HepG2 (cell line): ENCODE data around the gene ZNRF3. TPM values are rescaled to one million over a fixed set of nuclear protein-coding genes. Genes with fewer than 3 reads are reported as not detected.

Experiments
- DPF2 ChIP-seq: sonication (generic); formaldehyde crosslinking; IDR thresholded peaks from 2 replicates; pipeline ENCODE4 v1.4.0; 2020; ENCODE audit warnings: mild to moderate bottlenecking, low read depth, missing genetic modification reagents, borderline replicate concordance
- EEA1 ChIP-seq: sonication (generic); formaldehyde crosslinking; IDR thresholded peaks from 2 replicates; pipeline ENCODE4 v1.5.1; 2020; ENCODE audit warnings: mild to moderate bottlenecking, missing genetic modification reagents, borderline replicate concordance
- HOXA3 ChIP-seq: sonication (generic); formaldehyde crosslinking; IDR thresholded peaks from 2 replicates; pipeline ENCODE4 v1.5.0; 2020; ENCODE audit warnings: missing genetic modification reagents
- HOXD1 ChIP-seq: sonication (generic); formaldehyde crosslinking; IDR thresholded peaks from 2 replicates; pipeline ENCODE4 v1.5.0; 2020; ENCODE audit warnings: missing genetic modification reagents
- KDM3A ChIP-seq: IDR thresholded peaks from 2 replicates; pipeline ENCODE4 v1.6.1; 2018; ENCODE audit warnings: low read depth, missing compliant biosample characterization
- MTF2 ChIP-seq: sonication (generic); formaldehyde crosslinking; IDR thresholded peaks from 2 replicates; pipeline ENCODE4 v1.5.0; 2020; ENCODE audit warnings: missing genetic modification reagents, borderline replicate concordance
- PCBP2 ChIP-seq: fragments of 200-400 bp; formaldehyde crosslinking; optimal IDR thresholded peaks from 2 replicates; pipeline ENCODE3; 2018; ENCODE audit warnings: low read length, low read depth; ENCODE audit not compliant: poor library complexity, severe bottlenecking
- SAP130 ChIP-seq: IDR thresholded peaks from 2 replicates; pipeline ENCODE4 v1.6.1; 2016; ENCODE audit warnings: low read depth
- TCF7 ChIP-seq: sonication (generic); IDR thresholded peaks from 2 replicates; pipeline ENCODE4 v1.6.1; 2016; ENCODE audit warnings: antibody characterized with exemption, low read depth
- TCF7L2 ChIP-seq: IDR thresholded peaks from 2 replicates; pipeline ENCODE4 v1.6.1; 2011; ENCODE audit warnings: mild to moderate bottlenecking, low read depth, low read length, moderate library complexity
- ZKSCAN1 ChIP-seq: fragments of 150-350 bp; IDR thresholded peaks from 2 replicates; pipeline ENCODE4 v1.6.1; 2014; ENCODE audit warnings: low read length
- ZNF615 ChIP-seq: sonication (generic); formaldehyde crosslinking; IDR thresholded peaks from 2 replicates; pipeline ENCODE4 v1.5.0; 2020; ENCODE audit warnings: mild to moderate bottlenecking, missing genetic modification reagents, borderline replicate concordance
- ZNF674 ChIP-seq: sonication (generic); formaldehyde crosslinking; IDR thresholded peaks from 2 replicates; pipeline ENCODE4 v1.5.0; 2020; ENCODE audit warnings: low read depth, mild to moderate bottlenecking, missing genetic modification reagents
- ZNF713 ChIP-seq: sonication (generic); formaldehyde crosslinking; IDR thresholded peaks from 2 replicates; pipeline ENCODE4 v1.4.0; 2020; ENCODE audit warnings: mild to moderate bottlenecking, missing genetic modification reagents
- polyA plus RNA-seq, 8 experiments: library from polyadenylated mRNA; depleted of rRNA in 3 of 8; stranded (reverse) in 7 of 8; unstranded in 1 of 8; fragments of >200 nt; fragmentation: Illumina TruSeq in 4 of 8; extraction: Trizol in 4 of 8; gene quantifications; 2 replicates each; pipeline versions ENCODE4 v1.2.1 to v1.2.3, GENCODE V29; 2011 to 2016; ENCODE audit warnings: low read depth in 4 of 8, missing spikeins in 1 of 8, mixed read lengths in 1 of 8; ENCODE audit not compliant: insufficient read depth in 1 of 8
- total RNA-seq, 5 experiments: library from RNA; depleted of rRNA; stranded (reverse); fragments of >200 nt; fragmentation: Illumina TruSeq; extraction: Trizol; gene quantifications; 2 replicates each; pipeline ENCODE4 v1.2.3, GENCODE V29; 2016; ENCODE audit warnings: low read depth in 1 of 5
- TF ChIP-seq, protein P1 (sequence below): sonication (generic); formaldehyde crosslinking; IDR thresholded peaks from 2 replicates; pipeline ENCODE4 v1.4.0; 2020; ENCODE audit warnings: mild to moderate bottlenecking, missing genetic modification reagents
- TF ChIP-seq, protein P2 (sequence below): sonication (generic); formaldehyde crosslinking; IDR thresholded peaks from 2 replicates; pipeline ENCODE4 v1.4.0; 2020; ENCODE audit warnings: missing genetic modification reagents, borderline replicate concordance
- TF ChIP-seq, protein P3 (sequence below): IDR thresholded peaks from 2 replicates; pipeline ENCODE4 v1.4.0; 2020; ENCODE audit warnings: mild to moderate bottlenecking, missing genetic modification reagents
- TF ChIP-seq, protein P4 (sequence below): sonication (generic); formaldehyde crosslinking; IDR thresholded peaks from 2 replicates; pipeline ENCODE4 v1.4.0; 2020; ENCODE audit warnings: missing genetic modification reagents, mild to moderate bottlenecking, borderline replicate concordance

ZNRF3 gene
- total and polyA plus RNA-seq, 2 of the 13 experiments (the other 11 are each of a cell fraction or from before 2014, with no cell fraction given) = 20.3 to 36.7 TPM

DNA sequence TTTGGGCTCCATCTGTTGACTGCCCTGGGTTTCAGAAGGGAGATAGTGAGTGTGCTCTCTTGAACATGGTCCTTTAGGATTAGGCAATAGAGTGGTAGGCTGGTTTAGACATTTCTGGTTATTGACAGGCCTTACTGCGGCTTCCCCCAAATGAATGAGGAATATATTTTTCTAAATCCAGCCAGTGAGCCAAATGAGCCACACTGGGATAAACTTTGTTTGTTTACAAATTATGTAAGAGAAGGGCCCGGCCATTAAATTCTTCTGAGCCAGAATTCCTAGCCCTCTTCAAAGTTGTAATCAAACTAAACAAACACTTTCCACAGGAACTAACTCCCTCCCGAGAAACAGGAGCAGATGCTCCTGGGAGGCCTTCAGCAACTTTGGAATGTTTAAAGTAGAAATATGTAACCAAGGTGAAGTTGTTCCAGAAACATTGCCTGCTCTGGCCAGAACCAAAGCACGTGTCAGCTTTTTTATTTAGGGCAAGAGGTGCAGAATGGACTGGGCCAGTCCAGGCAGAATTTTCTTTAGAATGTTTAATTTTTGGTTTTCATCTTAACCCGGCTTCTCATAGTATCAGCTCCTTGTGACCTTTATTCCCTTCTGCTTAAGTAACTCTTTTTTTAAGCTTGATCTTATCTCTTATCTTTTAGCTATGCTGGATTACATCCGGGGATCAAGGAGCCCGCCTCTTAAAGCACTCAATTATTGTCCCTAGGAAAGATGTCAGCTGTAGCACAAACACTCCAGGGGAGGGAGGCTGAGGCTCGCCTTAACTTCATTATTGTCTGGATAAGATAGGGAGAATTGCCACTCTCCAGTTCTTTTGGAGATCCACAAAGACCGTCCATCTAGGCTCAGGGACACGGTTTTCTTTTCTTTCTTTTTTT is 28.7 kb downstream of the ZNRF3 start (continued):
- TF ChIP-seq, protein P1, sequence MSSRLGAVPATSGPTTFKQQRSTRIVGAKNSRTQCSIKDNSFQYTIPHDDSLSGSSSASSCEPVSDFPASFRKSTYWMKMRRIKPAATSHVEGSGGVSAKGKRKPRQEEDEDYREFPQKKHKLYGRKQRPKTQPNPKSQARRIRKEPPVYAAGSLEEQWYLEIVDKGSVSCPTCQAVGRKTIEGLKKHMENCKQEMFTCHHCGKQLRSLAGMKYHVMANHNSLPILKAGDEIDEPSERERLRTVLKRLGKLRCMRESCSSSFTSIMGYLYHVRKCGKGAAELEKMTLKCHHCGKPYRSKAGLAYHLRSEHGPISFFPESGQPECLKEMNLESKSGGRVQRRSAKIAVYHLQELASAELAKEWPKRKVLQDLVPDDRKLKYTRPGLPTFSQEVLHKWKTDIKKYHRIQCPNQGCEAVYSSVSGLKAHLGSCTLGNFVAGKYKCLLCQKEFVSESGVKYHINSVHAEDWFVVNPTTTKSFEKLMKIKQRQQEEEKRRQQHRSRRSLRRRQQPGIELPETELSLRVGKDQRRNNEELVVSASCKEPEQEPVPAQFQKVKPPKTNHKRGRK = no peak
- TF ChIP-seq, protein P2, sequence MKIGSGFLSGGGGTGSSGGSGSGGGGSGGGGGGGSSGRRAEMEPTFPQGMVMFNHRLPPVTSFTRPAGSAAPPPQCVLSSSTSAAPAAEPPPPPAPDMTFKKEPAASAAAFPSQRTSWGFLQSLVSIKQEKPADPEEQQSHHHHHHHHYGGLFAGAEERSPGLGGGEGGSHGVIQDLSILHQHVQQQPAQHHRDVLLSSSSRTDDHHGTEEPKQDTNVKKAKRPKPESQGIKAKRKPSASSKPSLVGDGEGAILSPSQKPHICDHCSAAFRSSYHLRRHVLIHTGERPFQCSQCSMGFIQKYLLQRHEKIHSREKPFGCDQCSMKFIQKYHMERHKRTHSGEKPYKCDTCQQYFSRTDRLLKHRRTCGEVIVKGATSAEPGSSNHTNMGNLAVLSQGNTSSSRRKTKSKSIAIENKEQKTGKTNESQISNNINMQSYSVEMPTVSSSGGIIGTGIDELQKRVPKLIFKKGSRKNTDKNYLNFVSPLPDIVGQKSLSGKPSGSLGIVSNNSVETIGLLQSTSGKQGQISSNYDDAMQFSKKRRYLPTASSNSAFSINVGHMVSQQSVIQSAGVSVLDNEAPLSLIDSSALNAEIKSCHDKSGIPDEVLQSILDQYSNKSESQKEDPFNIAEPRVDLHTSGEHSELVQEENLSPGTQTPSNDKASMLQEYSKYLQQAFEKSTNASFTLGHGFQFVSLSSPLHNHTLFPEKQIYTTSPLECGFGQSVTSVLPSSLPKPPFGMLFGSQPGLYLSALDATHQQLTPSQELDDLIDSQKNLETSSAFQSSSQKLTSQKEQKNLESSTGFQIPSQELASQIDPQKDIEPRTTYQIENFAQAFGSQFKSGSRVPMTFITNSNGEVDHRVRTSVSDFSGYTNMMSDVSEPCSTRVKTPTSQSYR (CRISPR knock-in tag) = 0 out of 2 replicates have a peak, but pooled peaks have one; percentile 6
- TF ChIP-seq DPF2 (CRISPR knock-in tag) (peak; percentile 62; the same call in 1 of the 2 replicates), TCF7 (peak; percentile 84), HOXA3 (0 out of 2 replicates have a peak, but pooled peaks have one; percentile 24), PCBP2 (no peak), MTF2 (CRISPR knock-in tag) (no peak), KDM3A (CRISPR knock-in tag) (0 out of 2 replicates have a peak, but pooled peaks have one; percentile 16), ZKSCAN1 (no peak), SAP130 (peak; percentile 63), ZNF674 (no peak), ZNF713 (CRISPR knock-in tag) (no peak), HOXD1 (CRISPR knock-in tag) (no peak; the same call in 1 of the 2 replicates), EEA1 (CRISPR knock-in tag) (no peak), TCF7L2 (peak; percentile 33; the same call in 1 of the 2 replicates), ZNF615 (CRISPR knock-in tag) (no peak)
- TF ChIP-seq, protein P3, sequence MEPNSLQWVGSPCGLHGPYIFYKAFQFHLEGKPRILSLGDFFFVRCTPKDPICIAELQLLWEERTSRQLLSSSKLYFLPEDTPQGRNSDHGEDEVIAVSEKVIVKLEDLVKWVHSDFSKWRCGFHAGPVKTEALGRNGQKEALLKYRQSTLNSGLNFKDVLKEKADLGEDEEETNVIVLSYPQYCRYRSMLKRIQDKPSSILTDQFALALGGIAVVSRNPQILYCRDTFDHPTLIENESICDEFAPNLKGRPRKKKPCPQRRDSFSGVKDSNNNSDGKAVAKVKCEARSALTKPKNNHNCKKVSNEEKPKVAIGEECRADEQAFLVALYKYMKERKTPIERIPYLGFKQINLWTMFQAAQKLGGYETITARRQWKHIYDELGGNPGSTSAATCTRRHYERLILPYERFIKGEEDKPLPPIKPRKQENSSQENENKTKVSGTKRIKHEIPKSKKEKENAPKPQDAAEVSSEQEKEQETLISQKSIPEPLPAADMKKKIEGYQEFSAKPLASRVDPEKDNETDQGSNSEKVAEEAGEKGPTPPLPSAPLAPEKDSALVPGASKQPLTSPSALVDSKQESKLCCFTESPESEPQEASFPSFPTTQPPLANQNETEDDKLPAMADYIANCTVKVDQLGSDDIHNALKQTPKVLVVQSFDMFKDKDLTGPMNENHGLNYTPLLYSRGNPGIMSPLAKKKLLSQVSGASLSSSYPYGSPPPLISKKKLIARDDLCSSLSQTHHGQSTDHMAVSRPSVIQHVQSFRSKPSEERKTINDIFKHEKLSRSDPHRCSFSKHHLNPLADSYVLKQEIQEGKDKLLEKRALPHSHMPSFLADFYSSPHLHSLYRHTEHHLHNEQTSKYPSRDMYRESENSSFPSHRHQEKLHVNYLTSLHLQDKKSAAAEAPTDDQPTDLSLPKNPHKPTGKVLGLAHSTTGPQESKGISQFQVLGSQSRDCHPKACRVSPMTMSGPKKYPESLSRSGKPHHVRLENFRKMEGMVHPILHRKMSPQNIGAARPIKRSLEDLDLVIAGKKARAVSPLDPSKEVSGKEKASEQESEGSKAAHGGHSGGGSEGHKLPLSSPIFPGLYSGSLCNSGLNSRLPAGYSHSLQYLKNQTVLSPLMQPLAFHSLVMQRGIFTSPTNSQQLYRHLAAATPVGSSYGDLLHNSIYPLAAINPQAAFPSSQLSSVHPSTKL (CRISPR knock-in tag) = peak; percentile 81
- TF ChIP-seq, protein P4, sequence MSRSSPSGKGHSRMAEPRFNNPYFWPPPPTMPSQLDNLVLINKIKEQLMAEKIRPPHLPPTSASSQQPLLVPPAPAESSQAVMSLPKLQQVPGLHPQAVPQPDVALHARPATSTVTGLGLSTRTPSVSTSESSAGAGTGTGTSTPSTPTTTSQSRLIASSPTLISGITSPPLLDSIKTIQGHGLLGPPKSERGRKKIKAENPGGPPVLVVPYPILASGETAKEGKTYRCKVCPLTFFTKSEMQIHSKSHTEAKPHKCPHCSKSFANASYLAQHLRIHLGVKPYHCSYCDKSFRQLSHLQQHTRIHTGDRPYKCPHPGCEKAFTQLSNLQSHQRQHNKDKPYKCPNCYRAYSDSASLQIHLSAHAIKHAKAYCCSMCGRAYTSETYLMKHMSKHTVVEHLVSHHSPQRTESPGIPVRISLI (CRISPR knock-in tag) = peak; percentile 10; the same call in 1 of the 2 replicates
